H9 (cell line): ENCODE results near the gene ALCAM. TPM values are rescaled to one million over a fixed set of nuclear protein-coding genes. Genes with fewer than 3 reads are reported as not detected.

Experiments
- DNase-seq: peaks from one replicate; pipeline ENCODE4 v3.0.0-alpha.2; 2017
- H2AFZ ChIP-seq: one replicate; pipeline ENCODE4 v1.6.1; 2013; ENCODE audit warnings: mild to moderate bottlenecking, low read length, control low read depth, moderate library complexity
- H2AK5ac ChIP-seq: 2 replicates; pipeline ENCODE4 v1.6.1; 2013; ENCODE audit warnings: low read length, control low read depth, mixed read lengths; ENCODE audit not compliant: insufficient read length
- H2BK120ac ChIP-seq: one replicate; pipeline ENCODE4 v1.6.1; 2013; ENCODE audit warnings: low read depth, mild to moderate bottlenecking, low read length, control low read depth, inconsistent platforms; ENCODE audit not compliant: poor library complexity, severe bottlenecking
- H2BK12ac ChIP-seq: 2 replicates; pipeline ENCODE4 v1.6.1; 2013; ENCODE audit warnings: low read length, control low read depth, mixed read lengths, low read depth; ENCODE audit not compliant: insufficient read length
- H2BK15ac ChIP-seq: 2 replicates; pipeline ENCODE4 v1.6.1; 2013; ENCODE audit warnings: low read depth, low read length, control low read depth
- H2BK20ac ChIP-seq: one replicate; pipeline ENCODE4 v1.6.1; 2013; ENCODE audit warnings: low read depth, mild to moderate bottlenecking, low read length, control low read depth, inconsistent platforms; ENCODE audit not compliant: poor library complexity, severe bottlenecking
- H2BK5ac ChIP-seq: 2 replicates; pipeline ENCODE4 v1.6.1; 2013; ENCODE audit warnings: low read length, control low read depth, mixed read lengths; ENCODE audit not compliant: insufficient read length
- H3K14ac ChIP-seq: 2 replicates; pipeline ENCODE4 v1.6.1; 2013; ENCODE audit warnings: low read length, control low read depth; ENCODE audit not compliant: insufficient read depth
- H3K18ac ChIP-seq: 2 replicates; pipeline ENCODE4 v1.6.1; 2013; ENCODE audit warnings: low read depth, mild to moderate bottlenecking, mixed read lengths, low read length, control low read depth; ENCODE audit not compliant: insufficient read length
- H3K23ac ChIP-seq: 2 replicates; pipeline ENCODE4 v1.6.1; 2013; ENCODE audit warnings: low read length, control low read depth, mixed read lengths, low read depth; ENCODE audit not compliant: insufficient read length
- H3K23me2 ChIP-seq: 2 replicates; pipeline ENCODE4 v1.6.1; 2013; ENCODE audit warnings: low read depth, mild to moderate bottlenecking, mixed read lengths, low read length, control low read depth; ENCODE audit not compliant: insufficient read length, poor library complexity, severe bottlenecking
- H3K27ac ChIP-seq: 2 replicates; pipeline ENCODE4 v1.5.1; 2013; ENCODE audit warnings: low read length, control low read depth, mixed read lengths, low read depth; ENCODE audit not compliant: insufficient read length
- H3K27me3 ChIP-seq: 2 replicates; pipeline ENCODE4 v1.6.1; 2013; ENCODE audit warnings: low read length, control low read depth, inconsistent platforms; ENCODE audit not compliant: insufficient read depth
- H3K4ac ChIP-seq: 2 replicates; pipeline ENCODE4 v1.6.1; 2013; ENCODE audit warnings: low read depth, mild to moderate bottlenecking, control low read depth, inconsistent platforms, low read length, moderate library complexity
- H3K4me1 ChIP-seq: 2 replicates; pipeline ENCODE4 v1.6.1; 2013; ENCODE audit warnings: low read length, control low read depth, inconsistent platforms; ENCODE audit not compliant: insufficient read depth
- H3K4me2 ChIP-seq: 2 replicates; pipeline ENCODE4 v1.6.1; 2013; ENCODE audit warnings: low read length, control low read depth, mixed read lengths; ENCODE audit not compliant: insufficient read length, insufficient read depth
- H3K56ac ChIP-seq: 2 replicates; pipeline ENCODE4 v1.6.1; 2013; ENCODE audit warnings: low read depth, mild to moderate bottlenecking, mixed read lengths, low read length, control low read depth; ENCODE audit not compliant: insufficient read length
- H3K79me1 ChIP-seq: 2 replicates; pipeline ENCODE4 v1.6.1; 2013; ENCODE audit warnings: low read depth, mild to moderate bottlenecking, moderate library complexity, low read length, control low read depth, inconsistent platforms; ENCODE audit not compliant: insufficient read depth, poor library complexity, severe bottlenecking
- H3K79me2 ChIP-seq: 2 replicates; pipeline ENCODE4 v1.6.1; 2013; ENCODE audit warnings: low read length, control low read depth, inconsistent platforms; ENCODE audit not compliant: insufficient read depth
- H3K9ac ChIP-seq: 2 replicates; pipeline ENCODE4 v1.6.1; 2013; ENCODE audit warnings: low read length, control low read depth, mixed read lengths; ENCODE audit not compliant: insufficient read length; ENCODE audit errors: extremely low read depth
- H3K9me3 ChIP-seq: one replicate; pipeline ENCODE4 v1.6.1; 2013; ENCODE audit warnings: low read depth, low read length, inconsistent platforms; ENCODE audit not compliant: control insufficient read depth
- H3T11ph ChIP-seq: one replicate; pipeline ENCODE4 v1.6.1; 2013; ENCODE audit warnings: mild to moderate bottlenecking, low read length, control low read depth, inconsistent platforms
- H4K20me1 ChIP-seq: one replicate; pipeline ENCODE4 v1.6.1; 2013; ENCODE audit not compliant: control insufficient read depth, insufficient read length, insufficient read depth
- H4K5ac ChIP-seq: 2 replicates; pipeline ENCODE4 v1.6.1; 2013; ENCODE audit warnings: low read depth, mild to moderate bottlenecking, mixed read lengths, low read length, control low read depth; ENCODE audit not compliant: insufficient read length
- H4K8ac ChIP-seq: replicated peaks from 2 replicates; pipeline ENCODE4 v1.6.1; 2013; ENCODE audit warnings: low read length, control low read depth, mixed read lengths, low read depth; ENCODE audit not compliant: insufficient read length
- H4K91ac ChIP-seq: 2 replicates; pipeline ENCODE4 v1.6.1; 2013; ENCODE audit warnings: low read depth, mild to moderate bottlenecking, moderate library complexity, mixed read lengths, low read length, control low read depth; ENCODE audit not compliant: insufficient read length
- H3K27ac Mint-ChIP-seq, 3 experiments: 2 replicates in 2 of 3; 3 replicates in 1 of 3; pipeline ENCODE4 v1.8.0; 2020 to 2021; ENCODE audit warnings: mixed read lengths in 3 of 3, mild to moderate bottlenecking in 1 of 3, moderate library complexity in 1 of 3
- H3K27me3 Mint-ChIP-seq: 2 replicates; pipeline ENCODE4 v1.8.0; 2021; ENCODE audit warnings: low read depth, mild to moderate bottlenecking, moderate library complexity, mixed read lengths
- H3K36me3 Mint-ChIP-seq, 3 experiments: 2 replicates in 2 of 3; 3 replicates in 1 of 3; pipeline ENCODE4 v1.8.0; 2020 to 2021; ENCODE audit warnings: low read depth in 3 of 3, mixed read lengths in 3 of 3; ENCODE audit not compliant: insufficient read depth in 1 of 3
- H3K4me1 Mint-ChIP-seq, 2 experiments: 2 replicates each; pipeline ENCODE4 v1.8.0; 2020; ENCODE audit warnings: mixed read lengths in 2 of 2
- H3K4me3 Mint-ChIP-seq, 2 experiments: 2 replicates in 1 of 2; 3 replicates in 1 of 2; pipeline ENCODE4 v1.8.0; 2020 to 2021; ENCODE audit warnings: mild to moderate bottlenecking in 2 of 2, mixed read lengths in 2 of 2, moderate library complexity in 1 of 2
- H3K9me3 Mint-ChIP-seq, 2 experiments: 2 replicates in 1 of 2; 3 replicates in 1 of 2; pipeline ENCODE4 v1.8.0; 2020; ENCODE audit warnings: mild to moderate bottlenecking in 2 of 2, mixed read lengths in 2 of 2, moderate library complexity in 1 of 2
- WGBS: extraction: QIAGEN DNeasy Blood & Tissue Kit; methylation state at CpG from one replicate; pipeline ENCODE4 v1.1.7; 2013; ENCODE audit warnings: missing lambda C conversion rate, low lambda C conversion rate, mixed read lengths; ENCODE audit not compliant: insufficient read length; ENCODE audit errors: extremely low coverage; 5-methylcytosine and 5-hydroxymethylcytosine counted together
- total RNA-seq: library from RNA; stranded (reverse); gene quantifications from 2 replicates; pipeline ENCODE4 v1.2.1, GENCODE V29; 2021
- TF ChIP-seq, protein P1 (sequence below): fragments of 200-600 bp; sonication (generic); conservative IDR thresholded peaks from 3 replicates; pipeline ENCODE4 v1.8.0; 2021; ENCODE audit warnings: antibody characterized with exemption, mild to moderate bottlenecking

Gene ALCAM
- total RNA-seq, 1 experiment from 2014 or later: 43.7 TPM

DNA sequence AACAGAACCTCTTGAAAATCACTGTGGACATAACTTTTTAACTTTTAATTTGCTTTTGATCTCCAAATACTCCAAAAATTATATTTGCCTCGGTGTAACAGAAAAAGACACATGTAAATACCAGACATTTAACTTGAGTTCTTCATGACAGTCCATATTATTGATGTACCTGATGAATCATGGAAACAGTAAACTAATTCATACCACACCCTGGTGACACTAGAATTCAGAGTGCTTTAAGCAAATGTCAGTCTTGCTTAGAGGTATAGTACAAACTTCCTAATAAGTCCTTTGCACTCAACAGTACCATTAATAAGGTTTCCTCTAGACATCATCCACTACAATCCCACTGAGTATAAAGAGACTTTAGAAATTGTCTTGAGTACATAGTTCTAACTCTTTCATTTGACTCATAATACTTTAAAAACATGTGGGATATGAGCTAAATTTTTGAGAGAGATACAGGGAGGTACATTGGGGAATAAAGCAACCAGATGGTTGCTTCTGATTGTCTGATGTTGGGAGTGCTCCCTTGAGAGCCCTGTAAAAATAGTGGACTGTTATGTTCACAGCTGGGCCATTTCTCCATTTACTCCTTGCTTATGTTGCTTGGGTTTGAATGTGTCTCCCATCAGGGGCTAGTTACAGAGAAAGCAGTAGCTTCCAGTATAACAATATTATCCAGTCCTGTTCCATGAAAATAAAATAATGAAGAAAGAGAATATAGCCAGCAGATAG, 175.7 kb downstream of the ALCAM start:
- Histone ChIP-seq H3K23me2 (no peaks in the 10 kb centered on the region), H3K4ac (no peak overlapping the region), H2AK5ac (no peak overlapping the region), H2AFZ (no peak overlapping the region), H3K27me3 (no peaks in the 10 kb centered on the region), H4K8ac (no peak overlapping the region), H2BK15ac (no peak overlapping the region), H2BK20ac (no peak overlapping the region), H3K27ac (no peak overlapping the region), H4K20me1 (no peaks in the 10 kb centered on the region), H3K9ac (no peak overlapping the region), H3K23ac (no peak overlapping the region), H4K91ac (no peak overlapping the region), H2BK5ac (no peak overlapping the region), H3T11ph (no peak overlapping the region), H3K4me1 (0 out of 2 replicates have a peak, but pooled peaks cover 1% of the 10 kb centered on the region), H2BK120ac (no peak overlapping the region), H4K5ac (no peak overlapping the region), H3K14ac (no peak overlapping the region), H3K79me2 (no peaks in the 10 kb centered on the region), H2BK12ac (no peak overlapping the region), H3K79me1 (no peaks in the 10 kb centered on the region), H3K4me2 (no peak overlapping the region), H3K18ac (no peak overlapping the region), H3K56ac (no peak overlapping the region), H3K9me3 (no peaks in the 10 kb centered on the region)
- H3K27me3 Mint-ChIP-seq: no peaks in the 10 kb centered on the region
- 0 out of 4 replicates have a peak, but pooled peaks cover 0 to 4% of the 10 kb centered on the region in 2 experiments for H3K4me1 Mint-ChIP-seq
- DNase-seq: no peak
- WGBS: no CpG with 5 or more reads among the region's 1 CpG
- H3K27ac Mint-ChIP-seq: no peak overlapping the region
- H3K36me3 Mint-ChIP-seq: peaks cover 3 to 13% (median 5%) of the 10 kb centered on the region in 3 experiments; a peak in 5 of 7 replicates
- no peak overlapping the region for H3K4me3 Mint-ChIP-seq
- TF ChIP-seq, protein P1, sequence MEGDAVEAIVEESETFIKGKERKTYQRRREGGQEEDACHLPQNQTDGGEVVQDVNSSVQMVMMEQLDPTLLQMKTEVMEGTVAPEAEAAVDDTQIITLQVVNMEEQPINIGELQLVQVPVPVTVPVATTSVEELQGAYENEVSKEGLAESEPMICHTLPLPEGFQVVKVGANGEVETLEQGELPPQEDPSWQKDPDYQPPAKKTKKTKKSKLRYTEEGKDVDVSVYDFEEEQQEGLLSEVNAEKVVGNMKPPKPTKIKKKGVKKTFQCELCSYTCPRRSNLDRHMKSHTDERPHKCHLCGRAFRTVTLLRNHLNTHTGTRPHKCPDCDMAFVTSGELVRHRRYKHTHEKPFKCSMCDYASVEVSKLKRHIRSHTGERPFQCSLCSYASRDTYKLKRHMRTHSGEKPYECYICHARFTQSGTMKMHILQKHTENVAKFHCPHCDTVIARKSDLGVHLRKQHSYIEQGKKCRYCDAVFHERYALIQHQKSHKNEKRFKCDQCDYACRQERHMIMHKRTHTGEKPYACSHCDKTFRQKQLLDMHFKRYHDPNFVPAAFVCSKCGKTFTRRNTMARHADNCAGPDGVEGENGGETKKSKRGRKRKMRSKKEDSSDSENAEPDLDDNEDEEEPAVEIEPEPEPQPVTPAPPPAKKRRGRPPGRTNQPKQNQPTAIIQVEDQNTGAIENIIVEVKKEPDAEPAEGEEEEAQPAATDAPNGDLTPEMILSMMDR: no peak
- H3K9me3 Mint-ChIP-seq: no peaks in the 10 kb centered on the region
